Endodermal cell (in vitro differentiated cells): ENCODE results near the gene INF2. TPM values are rescaled to one million over a fixed set of nuclear protein-coding genes. Genes with fewer than 3 reads are reported as not detected.

ENCODE experiments used
- DNase-seq: peaks from one replicate; pipeline ENCODE4 v3.0.0-alpha.2; 2017
- H3K27ac ChIP-seq: 2 replicates; pipeline ENCODE4 v1.5.1; 2013; ENCODE audit warnings: mild to moderate bottlenecking, low read depth, low read length, moderate library complexity
- H3K27me3 ChIP-seq: 2 replicates; pipeline ENCODE4 v1.6.1; 2013; ENCODE audit warnings: mild to moderate bottlenecking, low read length, moderate library complexity; ENCODE audit not compliant: insufficient read depth, control insufficient read depth, poor library complexity, severe bottlenecking
- H3K36me3 ChIP-seq: 2 replicates; pipeline ENCODE4 v1.7.0; 2013; ENCODE audit warnings: mild to moderate bottlenecking, low read length, moderate library complexity; ENCODE audit not compliant: control insufficient read depth, insufficient read depth
- H3K4me1 ChIP-seq: one replicate; pipeline ENCODE4 v1.7.0; 2013; ENCODE audit warnings: low read length; ENCODE audit not compliant: control insufficient read depth, insufficient read depth
- H3K4me3 ChIP-seq: 2 replicates; pipeline ENCODE4 v1.5.1; 2013; ENCODE audit warnings: mild to moderate bottlenecking, low read length, moderate library complexity
- H3K9ac ChIP-seq: 2 replicates; pipeline ENCODE4 v1.6.1; 2013; ENCODE audit warnings: mild to moderate bottlenecking, low read length, moderate library complexity; ENCODE audit not compliant: poor library complexity, severe bottlenecking; ENCODE audit errors: extremely low read depth
- H3K9me3 ChIP-seq: 2 replicates; pipeline ENCODE4 v1.6.1; 2013; ENCODE audit warnings: mild to moderate bottlenecking, low read length, moderate library complexity; ENCODE audit not compliant: control insufficient read depth
- H3K27ac Mint-ChIP-seq: 2 replicates; pipeline ENCODE4 v1.8.0; 2020; ENCODE audit warnings: mixed read lengths
- H3K27me3 Mint-ChIP-seq: 2 replicates; pipeline ENCODE4 v1.8.0; 2021; ENCODE audit warnings: mild to moderate bottlenecking, mixed read lengths; ENCODE audit not compliant: insufficient read depth
- H3K36me3 Mint-ChIP-seq: 2 replicates; pipeline ENCODE4 v1.8.0; 2020; ENCODE audit warnings: low read depth, mixed read lengths
- H3K4me1 Mint-ChIP-seq: 2 replicates; pipeline ENCODE4 v1.8.0; 2020; ENCODE audit warnings: mixed read lengths
- H3K4me3 Mint-ChIP-seq: 2 replicates; pipeline ENCODE4 v1.8.0; 2020; ENCODE audit warnings: mild to moderate bottlenecking, moderate library complexity, mixed read lengths
- H3K9me3 Mint-ChIP-seq: 2 replicates; pipeline ENCODE4 v1.8.0; 2020; ENCODE audit warnings: mild to moderate bottlenecking, mixed read lengths
- CTCF ChIP-seq: fragments of 200-600 bp; sonication (generic); conservative IDR thresholded peaks from 2 replicates; pipeline ENCODE4 v1.5.0; 2021; ENCODE audit warnings: antibody characterized with exemption, mild to moderate bottlenecking
- WGBS, 2 experiments: methylation state at CpG; one replicate each; pipeline versions ENCODE4 v1.1.5 to v1.1.7; 2013; ENCODE audit warnings: missing lambda C conversion rate in 2 of 2, mixed read lengths in 1 of 2; ENCODE audit not compliant: insufficient coverage in 1 of 2, insufficient read length in 1 of 2; 5-methylcytosine and 5-hydroxymethylcytosine counted together
- total RNA-seq, 2 donors: library from RNA; stranded (reverse); fragmentation: NEBNext Ultra II Directional in 1 of 2; extraction: Animal tissue kit (Norgen Biotek cat#: 25700) in 1 of 2; gene quantifications; 2 replicates in 1 of 2; 3 replicates in 1 of 2; pipeline ENCODE4 v1.2.1, GENCODE V29; 2021

Gene INF2
- total RNA-seq, 2 donors from 2014 or later = 99.7 to 114 TPM

DNA sequence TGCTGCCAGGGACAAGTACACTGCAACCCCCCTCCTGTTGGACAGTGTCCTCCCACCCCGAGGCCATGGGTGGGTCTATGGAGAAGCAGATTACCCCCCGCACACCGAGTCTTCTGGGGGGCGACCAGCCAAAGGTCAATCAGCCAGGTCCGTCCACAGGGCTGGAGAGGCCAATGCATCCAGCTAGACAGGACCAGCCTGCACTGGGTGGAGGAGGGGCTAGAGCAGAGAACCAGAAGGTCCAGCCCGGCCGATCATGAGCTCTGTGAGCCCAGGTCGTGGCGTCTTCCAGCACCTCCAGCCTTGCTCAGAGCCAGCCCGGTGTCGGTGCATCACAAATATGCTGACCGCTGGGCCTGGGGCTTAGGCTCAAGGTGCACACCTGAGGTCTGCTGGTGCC, 26.5 kb downstream of the INF2 start:
- Histone ChIP-seq H3K27ac (no peak overlapping the region), H3K36me3 (no peaks in the 10 kb centered on the region), H3K9ac (no peak overlapping the region), H3K4me3 (no peak overlapping the region), H3K27me3 (no peaks in the 10 kb centered on the region), H3K9me3 (no peaks in the 10 kb centered on the region), H3K4me1 (no peaks in the 10 kb centered on the region)
- Mint-ChIP-seq H3K4me3 (no peak overlapping the region), H3K9me3 (no peaks in the 10 kb centered on the region), H3K4me1 (peaks cover 2% of the 10 kb centered on the region), H3K36me3 (peaks cover 25% of the 10 kb centered on the region), H3K27me3 (no peaks in the 10 kb centered on the region), H3K27ac (no peak overlapping the region)
- no peak for TF ChIP-seq CTCF
- no peak for DNase-seq
- 92 to 97% methylated on average over 12 of the region's 12 CpGs for WGBS, 2 experiments

- no peaks in the 10 kb centered on the region for H3K9me3 ChIP-seq
- Mint-ChIP-seq H3K27ac (no peak overlapping the region), H3K4me3 (no peak overlapping the region), H3K36me3 (peaks cover 29% of the 10 kb centered on the region), H3K4me1 (peaks cover 2% of the 10 kb centered on the region), H3K9me3 (no peaks in the 10 kb centered on the region), H3K27me3 (no peaks in the 10 kb centered on the region)
- H3K36me3 ChIP-seq = no peaks in the 10 kb centered on the region
- 93 to 94% methylated on average over 9 to 18 of the region's 22 CpGs for WGBS, 2 experiments
- no peak overlapping the region for H3K9ac ChIP-seq
- no peaks in the 10 kb centered on the region for H3K4me1 ChIP-seq
- no peak overlapping the region for H3K4me3 ChIP-seq
- no peaks in the 10 kb centered on the region for H3K27me3 ChIP-seq
- DNase-seq = no peak
- no peak for TF ChIP-seq CTCF
- H3K27ac ChIP-seq = no peak overlapping the region
These were observed 27.7 kb downstream of the INF2 start for GRCh38 chr14:104717137-104717536.

- Histone ChIP-seq H3K4me3 (no peak overlapping the region), H3K27me3 (no peaks in the 10 kb centered on the region), H3K27ac (no peak overlapping the region), H3K9me3 (no peaks in the 10 kb centered on the region), H3K36me3 (no peaks in the 10 kb centered on the region), H3K4me1 (no peaks in the 10 kb centered on the region), H3K9ac (no peak overlapping the region)
- Mint-ChIP-seq H3K4me3 (no peak overlapping the region), H3K36me3 (peaks cover 29% of the 10 kb centered on the region), H3K27me3 (no peaks in the 10 kb centered on the region), H3K27ac (no peak overlapping the region), H3K4me1 (peaks cover 2% of the 10 kb centered on the region), H3K9me3 (no peaks in the 10 kb centered on the region)
- 90 to 97% methylated on average over 12 to 20 of the region's 20 CpGs for WGBS, 2 experiments
- no peak for TF ChIP-seq CTCF
- DNase-seq = no peak
These were observed 28.2 kb downstream of the INF2 start for GRCh38 chr14:104717646-104718045.
